NB4 (cell line): ENCODE data around the gene ATP2A3.

ENCODE experiments used
- DNase-seq: peaks from one replicate; pipeline ENCODE4 v3.0.0; 2010; ENCODE audit warnings: low read depth
- H3K4me3 ChIP-seq: one replicate; pipeline ENCODE4 v1.5.1; 2011; ENCODE audit warnings: mild to moderate bottlenecking, low read depth, low read length, moderate library complexity
- CTCF ChIP-seq: IDR thresholded peaks from one replicate; pipeline ENCODE4 v1.5.1; 2012; ENCODE audit warnings: low read depth, low read length
- MAX ChIP-seq: IDR thresholded peaks from 2 replicates; pipeline ENCODE4 v1.6.1; 2011; ENCODE audit warnings: low read depth, low read length
- MYC ChIP-seq: IDR thresholded peaks from 2 replicates; pipeline ENCODE4 v1.6.1; 2011; ENCODE audit warnings: low read depth, low read length
- POLR2A ChIP-seq: IDR thresholded peaks from 2 replicates; pipeline ENCODE4 v1.6.1; 2011; ENCODE audit warnings: mild to moderate bottlenecking; ENCODE audit not compliant: insufficient read length; ENCODE audit errors: extremely low read depth

ATP2A3 gene

DNA sequence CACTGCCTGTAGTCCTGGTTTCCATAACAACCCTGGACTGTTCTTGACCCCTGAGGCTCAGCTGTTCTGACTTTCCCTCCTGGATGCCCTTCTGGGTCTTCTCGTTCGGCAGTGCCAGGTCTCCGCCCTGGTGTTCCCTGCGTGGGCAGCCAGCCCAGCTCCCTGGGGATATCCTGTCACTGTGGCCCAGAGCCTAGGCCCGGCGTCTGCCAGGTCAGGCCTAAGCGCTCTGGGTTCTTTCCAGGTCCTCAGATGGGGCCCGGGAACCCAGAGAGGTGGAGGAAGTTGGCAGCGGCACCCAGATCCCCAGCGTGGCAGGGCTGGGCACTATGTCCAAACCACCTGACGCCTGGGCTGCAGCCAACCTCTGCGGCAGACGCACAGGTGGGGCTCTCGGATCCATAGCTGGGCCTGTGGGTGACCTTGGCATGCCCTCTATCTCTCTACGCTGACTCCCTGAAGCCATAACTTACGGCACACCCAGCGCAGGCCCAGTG, 12.5 kb upstream of the ATP2A3 start:
- no peak overlapping the region for H3K4me3 ChIP-seq
- TF ChIP-seq POLR2A (no peak), MAX (no peak), CTCF (no peak), MYC (no peak)
- DNase-seq, result no peak

- H3K4me3 ChIP-seq, result no peak overlapping the region
- TF ChIP-seq CTCF (no peak), MAX (no peak), MYC (no peak), POLR2A (no peak)
- DNase-seq, result no peak
These were observed 10.7 kb upstream of the ATP2A3 start for GRCh38 chr17:3974980-3975379.

DNA sequence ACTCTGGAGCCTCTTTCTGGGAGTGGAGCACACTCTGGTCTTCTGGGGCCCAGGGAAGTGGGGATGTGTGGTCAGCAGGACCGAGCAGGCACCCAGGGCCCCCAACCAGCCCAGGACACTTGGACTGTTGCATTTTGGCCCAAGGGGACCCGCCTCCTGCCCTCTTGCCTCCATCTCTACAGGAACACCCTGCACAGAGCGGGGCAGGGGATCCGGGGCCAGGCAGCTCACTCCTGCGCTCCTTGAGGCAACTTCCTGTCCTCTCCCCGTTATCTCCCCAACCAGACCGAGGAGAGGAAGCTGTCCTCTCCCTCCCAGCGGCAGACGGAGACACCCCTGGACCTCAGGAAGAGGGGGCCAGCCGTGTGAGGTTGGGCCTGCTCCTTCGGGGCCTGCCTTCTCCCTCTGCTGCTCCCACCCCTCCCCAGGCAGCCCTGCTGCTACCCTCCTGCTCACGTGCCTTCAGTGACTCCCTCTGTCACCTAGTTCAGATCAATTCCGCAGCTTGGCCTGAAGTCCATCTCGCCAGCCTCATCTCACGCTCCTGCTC, 10.0 kb upstream of the ATP2A3 start:
- TF ChIP-seq CTCF, result no peak
- no peak for TF ChIP-seq MYC
- TF ChIP-seq MAX, result no peak
- TF ChIP-seq POLR2A, result no peak
- DNase-seq, result peak; percentile 84
- H3K4me3 ChIP-seq, result no peak overlapping the region

DNA sequence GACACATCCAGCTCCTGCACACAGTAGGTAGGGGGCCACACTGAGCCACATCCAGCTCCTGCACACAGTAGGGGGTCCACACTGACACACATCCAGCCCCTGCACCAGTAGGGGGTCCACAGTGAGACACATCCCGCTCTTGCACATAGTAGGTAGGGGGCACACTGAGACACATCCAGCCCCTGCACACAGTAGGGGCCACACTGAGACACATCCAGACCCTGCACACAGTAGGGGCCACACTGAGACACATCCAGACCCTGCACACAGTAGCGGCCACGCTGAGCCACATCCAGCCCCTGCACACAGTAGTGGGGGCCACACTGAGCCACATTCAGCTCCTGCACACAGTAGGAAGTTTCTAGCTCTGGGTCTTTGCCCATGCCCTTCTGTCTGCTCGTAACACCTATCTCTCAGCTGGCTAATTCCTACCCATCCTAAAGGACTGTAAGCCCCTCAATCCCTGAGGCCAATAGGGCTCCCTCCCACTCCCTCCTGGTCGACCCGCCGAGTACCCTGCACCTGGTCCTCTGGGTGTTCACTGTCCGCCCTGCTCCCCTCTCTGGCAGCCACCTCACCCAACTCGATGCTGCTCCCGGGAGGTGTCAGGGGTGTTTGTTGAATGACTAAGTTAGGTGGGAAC, 9.4 kb upstream of the ATP2A3 start:
- TF ChIP-seq POLR2A (no peak), MYC (no peak), CTCF (no peak), MAX (no peak)
- no peak overlapping the region for H3K4me3 ChIP-seq
- no peak for DNase-seq

- no peak for TF ChIP-seq POLR2A
- TF ChIP-seq CTCF, result no peak
- no peak for TF ChIP-seq MYC
- TF ChIP-seq MAX, result no peak
- DNase-seq, result no peak
- H3K4me3 ChIP-seq, result no peak overlapping the region
These were observed 8.7 kb upstream of the ATP2A3 start for GRCh38 chr17:3972931-3973330.
